Activated CD4-positive, alpha-beta T cell treated with anti-CD3 and anti-CD28 coated beads, Interleukin-10, Interleukin-2, amounts not matched to agents 100 ng/mL and 50 ng/mL, durations not matched to agents 16 hours and 8 hours (primary cell): ENCODE data around the gene PRKCB.

ENCODE experiments used
- DNase-seq: peaks from one replicate; pipeline ENCODE4 v3.0.0-alpha.2; 2020

PRKCB gene

DNA sequence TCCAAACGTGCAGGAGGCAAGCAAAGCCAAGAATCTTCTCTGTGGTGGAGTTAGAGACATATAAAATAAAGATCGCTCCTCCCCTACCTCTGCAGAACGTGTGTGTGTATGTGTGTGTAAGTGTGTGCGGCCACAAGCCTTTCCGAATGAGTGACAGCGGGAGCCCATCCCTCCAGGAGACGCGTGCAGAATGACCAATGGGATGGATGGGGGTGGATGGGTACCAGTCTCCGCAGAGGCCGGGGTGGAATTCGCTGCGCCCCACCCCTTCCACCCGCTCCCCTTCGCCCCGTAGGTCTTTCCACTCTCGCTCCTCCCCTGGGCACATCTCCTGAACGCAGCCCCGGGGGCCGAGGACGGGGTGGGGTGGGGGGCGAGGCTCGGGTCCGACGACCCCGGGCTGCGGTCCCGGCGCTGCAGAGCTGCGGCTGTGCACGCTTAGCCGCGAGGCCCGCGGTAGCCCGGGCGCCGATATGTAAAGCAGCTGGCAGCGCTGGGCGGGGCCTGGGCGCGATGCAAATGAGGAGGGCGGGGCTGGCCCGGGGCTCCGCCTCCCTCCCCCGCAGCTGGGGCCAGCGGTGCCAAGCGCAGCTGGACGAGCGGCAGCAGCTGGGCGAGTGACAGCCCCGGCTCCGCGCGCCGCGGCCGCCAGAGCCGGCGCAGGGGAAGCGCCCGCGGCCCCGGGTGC lies at the start of gene PRKCB:
Gene PRKCB, plus strand, starts transcription at position 594 of the 688 bp plus-strand sequence.
- peak; percentile 92 for DNase-seq

DNA sequence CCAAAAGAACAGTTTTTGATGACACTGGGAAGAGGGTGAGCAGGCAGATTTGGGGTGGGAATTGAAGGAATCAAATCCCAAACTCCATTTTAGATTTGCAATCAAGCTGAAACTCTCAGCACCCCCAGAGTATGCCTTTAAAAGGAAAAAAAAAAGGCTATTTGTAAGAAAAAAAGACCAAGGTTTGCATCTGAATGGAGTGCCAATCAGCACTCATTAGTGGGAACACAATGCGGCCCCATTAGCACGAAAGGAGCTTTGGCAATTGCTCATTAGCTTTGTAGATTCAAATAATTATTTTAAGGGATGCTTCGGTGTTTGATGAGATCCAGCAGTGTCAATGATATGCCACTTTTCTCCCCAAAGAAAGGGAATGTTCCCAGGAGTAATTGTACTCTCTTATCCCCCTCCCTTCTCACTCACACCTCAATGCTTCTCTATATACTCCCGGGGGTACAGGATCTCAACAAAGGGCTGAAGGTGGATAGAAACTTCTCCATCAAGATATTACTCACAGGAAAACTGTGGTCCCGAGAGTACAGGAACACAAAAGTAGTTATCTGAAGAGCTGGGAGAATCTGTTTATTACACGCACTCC lies 48.7 kb upstream of the PRKCB start:
- no peak for DNase-seq

DNA sequence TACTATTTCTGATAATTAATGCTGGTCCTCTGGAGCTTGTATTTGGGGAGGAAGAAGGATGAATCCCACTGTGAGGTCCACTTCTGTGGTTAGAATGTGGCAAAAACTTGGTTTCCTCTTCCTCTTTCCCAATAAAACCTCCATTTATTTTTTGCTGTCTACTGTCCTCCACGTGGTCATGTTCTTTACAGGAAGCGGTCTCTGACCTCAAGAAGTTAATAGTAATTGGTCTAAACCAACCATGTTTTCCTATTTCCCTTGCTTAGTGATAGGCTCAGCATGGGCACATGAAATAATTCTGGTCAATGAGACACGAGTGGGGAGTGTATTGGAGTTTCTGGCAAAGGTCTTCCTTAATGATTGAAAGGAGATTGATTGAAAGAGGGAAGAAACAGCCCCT lies 47.1 kb upstream of the PRKCB start:
- no peak for DNase-seq

DNA sequence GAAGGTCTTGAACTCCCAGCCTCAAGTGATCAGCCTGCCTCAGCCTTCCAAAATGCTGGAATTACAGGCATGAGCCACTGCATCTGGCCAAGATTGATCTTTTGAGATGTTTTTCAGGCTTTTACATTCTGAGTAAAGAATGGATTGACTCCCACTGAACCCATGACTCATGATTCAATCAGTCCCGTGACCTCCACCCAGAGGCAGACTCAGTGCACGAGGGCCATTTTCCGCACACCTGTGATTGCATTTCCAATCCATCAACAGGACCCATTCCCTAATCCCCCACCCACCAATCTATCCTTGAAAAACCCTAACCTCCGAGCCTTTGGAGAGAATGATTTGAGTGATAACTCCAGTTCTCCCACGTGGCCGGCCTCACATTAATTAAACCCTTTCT lies 40.4 kb upstream of the PRKCB start:
- no peak for DNase-seq

DNA sequence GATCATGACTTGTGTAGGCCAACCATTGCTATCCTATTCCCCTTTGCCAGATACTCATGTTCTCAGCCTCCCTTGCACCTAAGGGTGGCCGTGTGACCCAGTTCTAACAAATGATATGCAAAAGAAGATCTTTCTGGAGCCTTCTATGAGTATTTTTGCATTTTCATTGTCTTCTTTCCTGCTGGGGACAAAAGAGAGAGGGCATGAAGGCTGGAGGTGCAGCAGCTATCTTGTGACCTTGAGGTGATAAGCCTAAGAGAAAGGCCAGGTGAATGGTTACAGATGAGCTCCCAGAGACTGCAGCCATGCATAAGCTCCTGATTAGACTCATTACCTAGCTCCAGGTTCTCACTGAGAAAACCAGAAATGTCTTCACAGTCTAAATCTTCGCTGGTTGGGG lies 38.8 kb upstream of the PRKCB start:
- DNase-seq = no peak

DNA sequence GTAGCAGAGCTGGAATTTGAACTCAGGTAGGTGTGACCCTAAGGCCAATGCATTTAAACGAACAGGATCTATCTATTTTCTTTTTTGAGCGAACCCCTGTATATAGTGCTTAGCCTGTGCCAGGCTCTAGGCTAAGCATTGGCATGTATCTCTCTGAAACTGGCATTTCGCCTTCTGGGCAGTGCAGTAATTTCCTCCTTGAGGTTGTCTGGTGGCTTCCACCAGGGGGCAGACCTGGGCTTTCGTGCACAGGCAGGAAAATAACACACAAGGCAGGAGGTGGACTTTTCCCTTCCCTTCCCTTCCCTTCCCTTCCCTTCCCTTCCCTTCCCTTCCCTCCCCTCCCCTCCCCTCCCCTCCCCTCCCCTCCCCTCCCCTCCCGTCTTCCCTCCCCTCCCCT lies 34.4 kb upstream of the PRKCB start:
- DNase-seq = peak; percentile 79

DNA sequence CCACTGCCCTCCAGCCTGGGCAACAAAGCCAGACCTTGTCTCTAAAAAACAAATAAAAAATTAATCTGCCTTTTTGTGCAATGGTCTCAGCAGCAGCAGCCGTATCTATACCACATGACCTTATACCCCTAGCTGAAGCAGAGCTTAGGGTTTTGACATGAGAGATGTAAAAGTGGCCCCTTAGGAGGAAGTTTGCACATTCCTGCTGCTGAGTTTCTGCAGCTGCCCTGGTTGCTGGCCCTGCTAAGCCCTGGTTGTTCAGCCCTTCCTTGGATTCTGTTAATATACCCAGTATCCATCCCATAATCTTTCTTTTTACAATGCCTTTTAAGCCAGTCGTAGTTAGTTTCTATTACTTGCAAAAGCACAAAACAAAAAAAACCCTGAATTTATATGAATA lies 33.0 kb upstream of the PRKCB start:
- no peak for DNase-seq

DNA sequence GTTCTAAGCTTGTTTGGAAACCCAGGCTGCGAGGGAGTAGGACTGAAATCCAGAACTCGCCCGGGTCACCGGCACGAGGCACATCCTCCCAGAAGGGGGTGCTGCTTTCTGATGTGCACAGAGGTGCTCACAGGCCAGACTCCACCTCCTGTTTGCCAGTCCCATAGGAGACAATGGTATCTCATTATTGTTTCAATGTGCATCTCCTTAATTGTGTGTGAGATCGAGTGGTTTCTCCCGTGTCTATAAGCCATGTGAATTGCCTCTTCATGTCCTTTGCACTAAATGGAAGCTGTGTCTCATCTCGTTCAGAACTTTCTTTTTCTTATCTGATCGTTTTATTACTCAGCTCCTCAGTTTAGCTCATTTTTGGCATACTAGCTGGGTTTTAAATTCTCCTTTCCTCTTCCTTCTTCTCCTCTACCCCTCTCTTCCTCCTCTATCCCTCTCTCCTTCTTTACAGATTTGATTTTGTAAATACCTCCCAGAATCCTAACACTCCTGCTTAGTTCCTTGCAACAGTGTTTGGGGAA lies 32.1 kb upstream of the PRKCB start:
- DNase-seq = peak; percentile 80

DNA sequence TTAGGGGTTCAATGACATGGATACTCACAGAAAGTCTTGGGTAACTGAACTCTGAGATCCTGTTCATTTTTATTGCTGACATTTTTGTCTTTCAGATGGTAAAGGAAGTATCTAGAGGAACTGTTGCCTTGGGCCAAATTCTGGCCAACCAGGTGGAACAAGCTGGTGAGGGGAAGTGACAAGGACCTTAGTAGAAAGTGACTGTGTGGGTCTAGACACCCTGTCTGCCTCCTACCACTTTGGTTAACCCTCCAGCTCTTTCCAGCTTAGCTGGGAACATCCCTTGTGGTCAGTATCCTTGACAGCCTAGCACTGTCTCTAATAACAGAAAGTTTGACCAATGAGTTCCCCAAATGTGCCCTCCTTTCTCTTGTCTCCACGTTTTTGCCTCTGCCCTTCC lies 28.8 kb upstream of the PRKCB start:
- DNase-seq = no peak

DNA sequence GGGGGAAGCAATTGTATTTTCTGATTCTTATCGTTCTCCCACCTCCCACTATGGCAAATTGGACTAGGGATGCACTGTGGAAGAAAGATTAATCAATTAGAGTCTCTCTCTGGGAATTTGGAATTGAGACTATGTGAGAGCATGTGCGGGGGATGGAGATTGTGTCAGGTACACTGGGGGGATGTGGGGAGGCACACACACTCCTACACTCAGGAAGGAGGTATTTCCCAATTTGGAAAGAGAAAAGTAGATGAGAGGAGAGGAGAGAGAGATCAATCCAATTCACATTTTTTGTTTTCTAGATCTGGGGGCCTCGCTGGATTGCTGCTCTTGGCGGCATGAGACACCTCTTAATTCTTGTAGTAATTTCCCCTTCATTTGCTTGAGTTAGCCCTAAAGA lies 14.3 kb upstream of the PRKCB start:
- DNase-seq = no peak

DNA sequence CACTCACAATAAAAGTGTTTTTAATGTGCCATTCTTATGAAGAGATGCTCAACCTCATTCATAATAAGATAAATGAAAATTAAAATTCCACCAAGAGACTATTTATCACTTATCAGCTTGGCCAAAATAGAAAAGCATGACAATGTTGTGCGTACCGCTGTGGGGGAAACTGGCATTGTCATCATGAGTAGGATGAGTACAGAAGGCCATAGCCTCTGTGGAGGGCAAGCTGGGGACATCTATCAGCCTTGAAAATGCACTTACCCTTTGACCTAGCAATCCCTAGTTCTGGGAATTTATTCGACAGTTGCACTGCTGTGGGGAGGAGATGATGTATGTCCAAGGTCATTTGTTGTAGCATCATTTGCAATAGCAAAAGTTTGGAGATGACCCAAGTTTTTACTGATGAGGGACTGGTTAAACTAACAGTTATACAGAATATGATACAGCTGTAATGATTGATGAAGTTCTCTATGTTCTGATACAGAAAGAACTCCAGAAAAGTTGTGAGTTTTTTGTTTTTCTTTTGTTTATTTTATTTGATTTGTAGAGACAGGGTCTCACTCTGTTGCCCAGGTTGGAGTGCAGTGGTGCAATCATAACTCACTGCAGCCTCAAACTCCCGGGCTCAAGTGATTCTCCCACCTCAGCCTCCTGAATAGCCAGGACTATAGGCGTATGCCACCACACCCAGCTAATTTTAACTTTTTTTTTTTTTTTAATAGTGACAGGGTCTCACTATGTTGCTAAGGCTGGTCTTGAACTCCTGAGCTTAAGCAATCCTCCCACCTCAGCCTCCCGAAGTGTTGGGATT lies 13.7 kb upstream of the PRKCB start:
- no peak for DNase-seq

DNA sequence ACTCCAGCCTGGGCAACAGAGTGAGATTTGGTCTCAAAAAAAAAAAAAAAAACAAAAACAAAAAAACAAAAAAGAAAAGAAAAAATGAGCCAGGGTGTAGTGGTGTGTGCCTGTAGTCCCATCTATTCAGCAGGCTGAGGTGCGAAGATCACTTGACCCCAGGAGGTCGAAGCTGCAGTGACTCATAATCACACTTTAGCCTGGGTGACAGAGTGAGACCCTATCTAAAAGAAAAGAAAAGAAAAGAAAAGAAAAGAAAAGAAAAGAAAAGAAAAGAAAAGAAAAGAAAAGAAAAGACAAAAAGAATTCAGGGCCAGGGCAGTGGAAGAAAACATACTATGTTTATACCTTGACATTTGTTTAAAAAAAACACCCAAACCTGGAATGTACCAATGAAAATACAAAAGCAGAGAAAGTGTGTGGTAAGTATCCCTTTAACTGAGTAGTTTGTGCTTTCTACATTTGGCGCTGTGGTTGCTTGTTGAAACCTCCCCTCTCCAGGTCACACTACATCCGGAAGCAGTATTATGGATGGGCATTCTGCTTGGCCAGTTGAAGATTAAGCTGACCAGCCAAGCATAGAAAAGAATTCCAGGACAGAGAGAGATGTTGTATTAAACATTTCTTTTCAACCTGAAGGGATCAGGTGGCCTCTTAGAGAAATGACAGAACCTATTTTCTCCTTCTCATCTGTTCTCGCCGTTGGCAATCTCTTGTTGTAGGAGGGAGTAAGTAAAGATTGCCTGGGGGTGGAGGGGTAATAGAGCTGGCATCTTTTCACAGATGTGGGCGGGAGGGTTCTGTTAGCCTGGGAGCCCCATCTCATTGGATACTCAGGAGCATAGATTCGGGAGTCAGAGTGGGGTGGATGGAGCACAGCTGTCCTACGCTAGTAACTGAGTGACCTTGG lies 12.1 kb upstream of the PRKCB start:
- no peak for DNase-seq

DNA sequence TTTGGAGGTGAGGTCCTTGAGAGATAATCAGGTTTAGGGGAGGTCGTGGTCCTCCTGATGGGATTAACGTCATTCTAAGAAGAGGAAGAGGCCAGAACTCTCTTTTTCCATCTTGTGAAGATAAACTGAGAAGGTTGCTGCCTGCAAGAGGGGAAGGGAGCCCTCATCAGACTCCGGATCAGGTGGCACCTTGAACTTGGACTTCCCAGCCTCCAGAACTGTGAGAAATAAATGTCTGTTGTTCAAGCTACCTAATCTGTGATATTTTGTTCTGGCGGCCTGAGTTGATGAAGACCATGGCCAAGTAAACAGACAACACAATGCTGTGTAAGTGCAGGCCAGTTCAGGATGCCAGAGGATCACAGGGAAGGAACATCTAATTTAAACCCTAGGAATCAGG lies 10.9 kb upstream of the PRKCB start:
- no peak for DNase-seq

DNA sequence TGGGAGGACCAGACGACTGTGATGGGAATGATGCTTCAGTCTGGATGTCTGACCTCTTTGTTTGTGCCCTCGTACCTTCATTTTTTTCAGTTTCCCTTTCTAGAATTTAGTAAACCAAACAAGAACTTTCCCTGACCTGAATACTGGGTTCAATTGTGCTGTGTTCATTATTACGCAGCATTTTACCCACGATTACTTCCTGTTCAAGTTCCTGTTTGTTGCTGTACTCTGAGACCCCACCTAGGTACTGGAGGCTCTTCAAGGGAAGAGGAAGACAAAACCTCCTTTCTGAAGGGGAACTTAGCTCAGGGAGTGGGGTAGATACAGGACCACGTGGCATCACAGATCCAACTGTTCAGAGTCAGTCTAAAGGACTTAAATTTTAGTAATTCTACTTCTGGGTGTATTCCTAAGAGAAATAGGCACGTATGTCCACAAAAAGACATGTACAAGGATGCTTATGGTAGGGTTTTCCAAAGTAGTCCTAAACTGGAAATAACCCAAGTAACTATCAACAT lies 9.2 kb upstream of the PRKCB start:
- DNase-seq = peak; percentile 82

DNA sequence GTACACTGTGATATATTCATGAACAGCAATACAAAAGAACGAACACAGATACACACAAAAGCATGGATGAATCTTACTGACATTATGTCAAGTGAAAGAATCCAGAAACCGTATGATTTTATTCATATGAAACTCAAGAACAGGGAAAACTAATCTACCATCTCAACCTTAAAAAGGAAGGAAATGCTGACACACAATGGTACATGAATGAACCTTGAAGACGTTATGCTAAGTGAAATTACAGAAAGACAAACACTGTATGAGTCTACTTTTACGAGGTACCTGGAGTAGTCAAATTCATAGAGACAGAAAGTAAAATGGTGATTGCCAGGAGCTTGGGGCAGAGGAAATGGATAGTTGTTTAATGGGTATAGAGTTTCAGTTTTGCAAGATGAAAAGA lies 8.7 kb upstream of the PRKCB start:
- DNase-seq = peak; percentile 87

DNA sequence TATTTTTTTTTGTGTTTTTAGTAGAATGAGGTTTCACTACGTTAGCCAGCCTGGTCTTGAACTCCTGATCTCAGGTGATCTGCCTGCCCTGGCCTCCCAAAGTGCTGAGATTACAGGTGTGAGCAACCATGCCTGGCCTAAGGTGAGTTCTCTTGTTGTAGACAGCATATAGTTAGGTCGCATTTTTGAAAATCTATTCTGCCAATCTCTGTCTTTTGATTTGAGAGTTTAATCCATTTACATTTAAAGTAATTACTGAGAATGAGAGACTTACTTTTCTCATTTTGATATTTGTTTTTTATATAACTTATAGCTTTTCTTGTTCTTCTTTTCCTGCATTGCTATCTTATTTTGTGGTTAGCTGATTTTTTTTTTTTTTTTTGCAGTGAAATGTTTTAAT lies 6.3 kb upstream of the PRKCB start:
- no peak for DNase-seq

DNA sequence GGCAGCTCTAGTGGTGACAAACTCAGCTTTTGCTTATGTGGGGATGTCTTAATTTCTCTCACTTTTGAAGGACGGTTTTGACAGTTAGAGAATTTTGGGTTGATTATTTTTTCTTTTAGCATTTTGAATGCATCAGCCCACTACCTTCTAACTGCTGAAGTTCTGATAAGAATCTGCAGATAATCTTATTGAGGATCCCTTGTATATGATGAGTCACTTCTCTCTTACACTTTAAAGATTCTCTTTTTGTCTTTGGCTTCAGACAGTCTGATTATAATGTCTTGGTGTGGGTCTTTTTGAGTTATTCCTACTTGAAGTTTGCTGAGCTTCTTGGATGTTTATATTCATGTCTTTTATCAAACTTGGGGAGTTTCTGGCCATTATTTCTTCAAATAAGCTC lies 5.5 kb upstream of the PRKCB start:
- no peak for DNase-seq

DNA sequence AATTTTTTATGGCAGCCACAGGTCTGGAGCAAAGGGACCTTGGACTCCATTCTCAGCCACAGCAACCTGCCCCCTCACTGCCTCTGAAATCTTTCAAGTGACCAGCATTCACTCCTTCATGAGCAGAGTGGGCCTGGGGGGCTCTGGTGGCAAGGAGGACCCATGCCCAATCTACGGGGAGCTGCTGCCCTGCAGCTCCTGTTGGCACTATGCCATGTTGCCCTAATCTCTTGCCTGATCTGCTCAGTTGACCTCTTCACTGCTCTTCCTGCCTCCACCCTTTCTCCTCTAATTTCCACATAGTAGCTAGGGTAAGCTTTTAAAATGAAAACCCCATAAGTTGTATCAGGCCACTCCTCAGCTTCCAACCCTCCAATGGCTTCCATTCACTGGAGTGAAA lies 2.9 kb upstream of the PRKCB start:
- no peak for DNase-seq

DNA sequence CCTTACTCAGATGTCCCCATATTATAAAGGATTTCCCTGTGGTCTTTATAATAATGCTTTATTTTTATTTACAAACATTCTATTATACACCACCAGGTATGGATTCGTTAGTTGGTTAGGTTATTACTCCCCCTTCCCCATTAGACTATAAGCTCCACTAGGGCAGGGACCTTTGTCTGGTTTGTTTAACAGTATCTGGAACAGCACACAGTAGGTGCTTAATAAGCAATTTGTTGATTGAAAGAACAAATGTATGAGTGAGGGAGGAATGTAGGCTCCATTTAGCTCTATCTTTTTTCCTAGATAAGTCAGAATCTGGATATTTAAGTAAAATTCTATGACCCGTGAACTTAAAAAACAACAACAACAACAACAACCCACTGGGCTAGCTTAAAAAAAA lies 2.3 kb upstream of the PRKCB start:
- no peak for DNase-seq

DNA sequence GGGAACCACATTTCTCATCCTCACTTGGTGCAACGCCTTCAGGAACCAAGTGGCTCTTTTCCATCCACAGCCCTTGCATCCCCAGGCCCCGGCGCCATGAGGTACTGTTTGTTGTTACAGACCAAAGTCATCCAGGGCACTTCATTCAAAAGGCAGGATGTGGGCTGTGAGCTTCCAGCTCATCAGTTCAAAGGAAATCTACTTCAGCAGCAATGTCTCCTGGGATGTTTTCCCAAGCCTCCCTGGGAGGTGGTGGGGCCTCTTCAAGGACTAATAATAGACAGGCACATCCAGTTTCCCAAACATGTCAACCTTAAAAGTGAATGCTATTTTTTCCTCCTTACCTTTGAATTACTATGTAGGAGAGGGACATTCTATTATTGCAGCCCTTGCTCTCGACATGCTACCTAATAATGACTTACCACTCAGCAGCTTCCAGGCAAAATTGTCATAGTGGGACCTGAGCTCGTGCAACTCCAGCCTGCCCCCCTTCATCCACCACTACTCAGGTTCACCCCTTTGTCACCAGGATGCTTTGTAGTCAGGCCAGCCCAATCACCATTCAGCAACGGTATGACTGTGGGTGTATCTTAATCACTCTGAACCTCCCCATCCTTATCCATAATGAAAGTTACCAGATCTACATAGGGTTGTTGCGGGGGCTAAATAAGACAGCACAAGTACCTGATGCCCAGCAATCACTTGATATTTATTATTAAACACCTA lies 1.7 kb upstream of the PRKCB start:
- no peak for DNase-seq

DNA sequence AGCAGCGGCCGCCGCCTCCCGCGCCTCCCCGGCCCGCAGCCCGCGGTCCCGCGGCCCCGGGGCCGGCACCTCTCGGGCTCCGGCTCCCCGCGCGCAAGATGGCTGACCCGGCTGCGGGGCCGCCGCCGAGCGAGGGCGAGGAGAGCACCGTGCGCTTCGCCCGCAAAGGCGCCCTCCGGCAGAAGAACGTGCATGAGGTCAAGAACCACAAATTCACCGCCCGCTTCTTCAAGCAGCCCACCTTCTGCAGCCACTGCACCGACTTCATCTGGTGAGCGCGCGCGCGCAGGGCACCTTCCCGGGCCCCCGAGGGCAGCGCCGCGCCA lies 258 bp downstream of the PRKCB start:
- DNase-seq = no peak
